HepG2 (cell line): ENCODE measurements around the gene BIK. TPM values are rescaled to one million over a fixed set of nuclear protein-coding genes. Genes with fewer than 3 reads are reported as not detected.

Experiments
- ATAC-seq: fragments of 200-7000 bp; cut with Tn5 transposase; 3 replicates; pipeline ENCODE4 v1.9.1; 2020; ENCODE audit warnings: mild to moderate bottlenecking, moderate library complexity
- BruUV-seq: library from RNA; stranded (reverse); fragments of 400-500 nt; replicated peaks from 2 replicates; lab custom pipeline; 2021; lab: Mats Ljungman, UMichigan
- CTCF ChIA-PET: fragments of 300-600 bp; formaldehyde crosslinking; extraction: SDS; loops from one replicate; lab custom pipeline; 2021; ENCODE audit warnings: low total read pairs, inconsistent platforms, low intra/inter-chr PET ratio; lab: Yijun Ruan, JAX
- POLR2A ChIA-PET: fragments of 350-600 bp; sonication (Branson Sonifier 250); formaldehyde crosslinking; loops from one replicate; lab custom pipeline; 2020; ENCODE audit warnings: antibody characterized with exemption, inconsistent platforms; lab: Yijun Ruan, JAX
- DNase-seq: peaks from one replicate; pipeline ENCODE4 v3.0.0-alpha.2; 2015; ENCODE audit warnings: low spot score
- FAIRE-seq: peaks from 3 replicates; lab custom pipeline; 2011; peaks lifted over from hg19 to GRCh38; lab: Jason Lieb, UNC
- H2AFZ ChIP-seq: one replicate; pipeline ENCODE4 v1.6.1; 2011; ENCODE audit warnings: low read length, inconsistent platforms
- H3K27ac ChIP-seq: fragments of 300-600 bp; 3 replicates; pipeline ENCODE4 v1.8.0; 2011; ENCODE audit warnings: mixed run types, mild to moderate bottlenecking, mixed read lengths, low read length, inconsistent platforms; ENCODE audit not compliant: insufficient read depth; ENCODE audit errors: extremely low read length
- H3K27me3 ChIP-seq, 2 experiments: fragments of 200-600 bp in 1 of 2; 2 replicates in 1 of 2; 3 replicates in 1 of 2; pipeline versions ENCODE4 v1.6.0 to v1.8.0; 2011; ENCODE audit warnings: low read length in 2 of 2, mild to moderate bottlenecking in 2 of 2, moderate library complexity in 2 of 2, inconsistent platforms in 1 of 2; ENCODE audit not compliant: insufficient read depth in 2 of 2, control insufficient read depth in 1 of 2
- H3K36me3 ChIP-seq, 2 experiments: fragments of 200-600 bp in 1 of 2; replicated peaks in 1 of 2; 2 replicates in 1 of 2; 3 replicates in 1 of 2; pipeline versions ENCODE4 v1.5.1 to v1.8.0; 2011; ENCODE audit warnings: low read length in 2 of 2, inconsistent platforms in 1 of 2; ENCODE audit not compliant: insufficient read depth in 2 of 2, control insufficient read depth in 1 of 2
- H3K4me1 ChIP-seq: 2 replicates; pipeline ENCODE4 v1.5.1; 2012; ENCODE audit warnings: low read length, inconsistent platforms; ENCODE audit not compliant: insufficient read depth
- H3K4me2 ChIP-seq: 2 replicates; pipeline ENCODE4 v1.6.0; 2011; ENCODE audit warnings: low read depth, low read length, inconsistent platforms
- H3K4me3 ChIP-seq, 3 experiments: fragments of 200-600 bp in 1 of 3; sonication (generic), shearing (Covaris generic) in 1 of 3; replicated peaks in 1 of 3; 2 replicates each; pipeline ENCODE4 v1.5.1; 2011 to 2016; ENCODE audit warnings: low read length in 3 of 3, inconsistent platforms in 2 of 3, low read depth in 2 of 3, mild to moderate bottlenecking in 2 of 3, control low read depth in 1 of 3, mixed read lengths in 1 of 3; ENCODE audit not compliant: insufficient read depth in 1 of 3
- H3K79me2 ChIP-seq: one replicate; pipeline ENCODE4 v1.6.1; 2011; ENCODE audit warnings: low read length, inconsistent platforms; ENCODE audit not compliant: insufficient read depth
- H3K9ac ChIP-seq: 2 replicates; pipeline ENCODE4 v1.6.0; 2011; ENCODE audit warnings: mild to moderate bottlenecking, low read depth, low read length, inconsistent platforms; ENCODE audit not compliant: insufficient read depth
- H3K9me3 ChIP-seq: 2 replicates; pipeline ENCODE4 v1.5.1; 2012; ENCODE audit warnings: mild to moderate bottlenecking, low read length
- H4K20me1 ChIP-seq: 2 replicates; pipeline ENCODE4 v1.6.0; 2011; ENCODE audit warnings: inconsistent platforms, mild to moderate bottlenecking, low read length, moderate library complexity; ENCODE audit not compliant: insufficient read depth
- CC2D1A ChIP-seq: sonication (generic); formaldehyde crosslinking; IDR thresholded peaks from 2 replicates; pipeline ENCODE4 v1.8.1; 2023; ENCODE audit warnings: mild to moderate bottlenecking, missing genetic modification reagents
- FOSL2 ChIP-seq: sonication (generic); formaldehyde crosslinking; IDR thresholded peaks from 2 replicates; pipeline ENCODE4 v1.4.0; 2020; ENCODE audit warnings: missing genetic modification reagents
- HNRNPL ChIP-seq: fragments of 200-400 bp; formaldehyde crosslinking; IDR thresholded peaks from 2 replicates; pipeline ENCODE4 v1.6.1; 2017; ENCODE audit warnings: mild to moderate bottlenecking, low read depth, low read length
- KDM2A ChIP-seq: sonication (generic); formaldehyde crosslinking; IDR thresholded peaks from 2 replicates; pipeline ENCODE4 v1.4.0; 2020; ENCODE audit warnings: low read depth, missing genetic modification reagents, borderline replicate concordance
- PAF1 ChIP-seq: IDR thresholded peaks from 2 replicates; pipeline ENCODE4 v1.6.1; 2016; ENCODE audit warnings: missing genetic modification reagents, missing compliant biosample characterization
- SAP130 ChIP-seq: IDR thresholded peaks from 2 replicates; pipeline ENCODE4 v1.6.1; 2016; ENCODE audit warnings: low read depth
- XRCC5 ChIP-seq: fragments of 200-400 bp; formaldehyde crosslinking; optimal IDR thresholded peaks from 2 replicates; pipeline ENCODE3; 2017; ENCODE audit warnings: mild to moderate bottlenecking, low read length
- ZNF317 ChIP-seq: sonication (generic); formaldehyde crosslinking; IDR thresholded peaks from 2 replicates; pipeline ENCODE4 v1.5.0; 2020; ENCODE audit warnings: mild to moderate bottlenecking, missing genetic modification reagents
- ZNF619 ChIP-seq: sonication (generic); formaldehyde crosslinking; IDR thresholded peaks from 2 replicates; pipeline ENCODE4 v1.4.0; 2020; ENCODE audit warnings: mild to moderate bottlenecking, missing genetic modification reagents
- ZNF772 ChIP-seq: sonication (generic); formaldehyde crosslinking; IDR thresholded peaks from 2 replicates; pipeline ENCODE4 v1.5.0; 2020; ENCODE audit warnings: mild to moderate bottlenecking, missing genetic modification reagents
- ZNF891 ChIP-seq: sonication (generic); formaldehyde crosslinking; IDR thresholded peaks from 2 replicates; pipeline ENCODE4 v1.5.0; 2020; ENCODE audit warnings: mild to moderate bottlenecking, missing genetic modification reagents
- WGBS: methylation state at CpG from one replicate; pipeline ENCODE4 v1.1.6; 2017; ENCODE audit warnings: low lambda C conversion rate; 5-methylcytosine and 5-hydroxymethylcytosine counted together
- in situ Hi-C: cut with HindIII; loops from 2 replicates; pipeline ENCODE4 v1.10.0; 2017; ENCODE audit warnings: low pct_unique_long_range_greater_than_20kb; ENCODE audit not compliant: extremely low pct_ligation_motif_present
- intact Hi-C: fragments of 100-400 bp; cut with micrococcal nuclease; formaldehyde crosslinking; loops from one replicate; pipeline ENCODE4 v1.10.0; 2022; ENCODE audit not compliant: unreplicated experiment
- polyA plus RNA-seq, 8 experiments: library from polyadenylated mRNA; depleted of rRNA in 3 of 8; stranded (reverse) in 7 of 8; unstranded in 1 of 8; fragments of >200 nt; fragmentation: Illumina TruSeq in 4 of 8; extraction: Trizol in 4 of 8; gene quantifications; 2 replicates each; pipeline versions ENCODE4 v1.2.1 to v1.2.3, GENCODE V29; 2011 to 2016; ENCODE audit warnings: low read depth in 4 of 8, missing spikeins in 1 of 8, mixed read lengths in 1 of 8; ENCODE audit not compliant: insufficient read depth in 1 of 8
- total RNA-seq, 5 experiments: library from RNA; depleted of rRNA; stranded (reverse); fragments of >200 nt; fragmentation: Illumina TruSeq; extraction: Trizol; gene quantifications; 2 replicates each; pipeline ENCODE4 v1.2.3, GENCODE V29; 2016; ENCODE audit warnings: low read depth in 1 of 5
- TF ChIP-seq, protein P1 (sequence below): sonication (generic); formaldehyde crosslinking; IDR thresholded peaks from 2 replicates; pipeline ENCODE4 v1.4.0; 2020; ENCODE audit warnings: mild to moderate bottlenecking, missing genetic modification reagents
- TF ChIP-seq, protein P2 (sequence below): sonication (generic); formaldehyde crosslinking; IDR thresholded peaks from 2 replicates; pipeline ENCODE4 v1.4.0; 2020; ENCODE audit warnings: missing genetic modification reagents

BIK gene
- total and polyA plus RNA-seq, 2 of the 13 experiments (the other 11 are each of a cell fraction or from before 2014, with no cell fraction given), result 0.54 to 0.80 TPM

DNA sequence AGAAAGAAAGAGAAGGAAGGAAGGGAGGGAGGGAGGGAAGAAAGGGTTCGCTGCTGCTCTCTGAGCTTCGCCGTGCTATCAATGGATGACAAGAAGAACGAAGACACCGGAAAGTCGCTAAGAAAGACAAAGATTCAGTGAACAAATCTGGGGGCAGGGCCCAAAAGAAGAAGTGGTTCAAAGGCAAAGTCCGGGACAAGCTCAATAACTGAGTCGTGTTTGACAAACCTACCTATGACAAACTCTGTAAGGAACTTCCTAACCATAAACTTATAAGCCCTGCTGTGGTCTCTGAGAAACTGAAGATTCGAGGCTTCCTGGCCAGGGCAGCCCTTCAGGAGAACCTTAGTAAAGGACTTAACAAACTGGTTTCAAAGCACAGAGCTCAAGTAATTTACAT, 18.5 kb upstream of the BIK start:
- WGBS, result 21% methylated on average over 9 of the region's 9 CpGs
- ChIA-PET POLR2A (interaction anchor here (1.0 to 1.2 kb wide), 2 partner anchors 12 to 99 kb away, joined by 3 to 4 read pairs; no protein-coding TSS in a partner anchor), CTCF (no interaction called here)
- DNase-seq (no peak), ATAC-seq (no peak), FAIRE-seq (no peak)
- in situ Hi-C loops (no loop called here), intact Hi-C loops (loop anchor here (5.0 kb wide), 2 partner anchors 35 to 470 kb away; no protein-coding TSS in a partner anchor)
- H4K20me1 ChIP-seq, result no peaks in the 10 kb centered on the region
- H3K27me3 ChIP-seq, result no peaks in the 10 kb centered on the region
- no peaks in the 10 kb centered on the region for H3K79me2 ChIP-seq
- TF ChIP-seq ZNF619 (CRISPR knock-in tag), result no peak
- no peak for TF ChIP-seq SAP130 (CRISPR knock-in tag)
- no peak for TF ChIP-seq ZNF891
- H3K27ac ChIP-seq, result no peak overlapping the region
- BruUV-seq, result no TSS peak
- H3K4me1 ChIP-seq, result peaks cover 41% of the 10 kb centered on the region
- no peak overlapping the region for H2AFZ ChIP-seq
- H3K4me2 ChIP-seq, result peak overlapping the region; percentile 27; the same call in 1 of the 2 replicates
- H3K36me3 ChIP-seq, result no peaks in the 10 kb centered on the region
- no peak overlapping the region for H3K4me3 ChIP-seq
- H3K9me3 ChIP-seq, result peaks cover 9% of the 10 kb centered on the region
- H3K9ac ChIP-seq, result no peak overlapping the region

DNA sequence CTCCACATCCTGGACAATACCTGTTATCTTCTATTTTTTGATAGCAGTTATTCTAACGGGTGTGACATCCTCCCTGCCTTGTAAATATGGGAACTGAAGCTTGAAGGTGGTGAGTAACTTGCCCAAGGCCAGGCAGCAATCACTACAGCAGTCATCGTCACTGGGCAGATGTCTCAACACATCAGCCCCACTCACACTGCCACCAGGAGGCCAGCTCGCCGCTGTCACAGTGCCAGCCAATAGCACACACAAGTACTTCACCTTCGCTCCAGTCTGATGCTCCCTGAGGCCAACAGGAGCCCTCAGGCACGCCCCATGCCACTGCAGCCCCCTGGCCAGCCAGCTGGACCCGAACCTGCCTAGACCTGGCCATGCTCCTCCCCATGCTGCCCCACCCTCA, 16.5 kb upstream of the BIK start:
- ATAC-seq, result peak; percentile 72
- 0% methylated on average over 5 of the region's 7 CpGs for WGBS
- in situ Hi-C loops (no loop called here), intact Hi-C loops (loop anchor here (5.0 kb wide), 2 partner anchors 33 to 472 kb away; no protein-coding TSS in a partner anchor)
- H3K4me2 ChIP-seq, result peak overlapping the region; percentile 1; the same call in 1 of the 2 replicates
- H3K27me3 ChIP-seq, result no peaks in the 10 kb centered on the region
- ChIA-PET POLR2A (interaction anchor here (0.9 to 1.8 kb wide), 3 partner anchors 10 to 276 kb away, joined by 3 to 6 read pairs (median 3); partner anchors contain the start of gene BIK), CTCF (no interaction called here)
- H4K20me1 ChIP-seq, result no peaks in the 10 kb centered on the region
- peak; percentile 32 for FAIRE-seq
- peaks cover 11% of the 10 kb centered on the region for H3K9me3 ChIP-seq
- H3K79me2 ChIP-seq, result no peaks in the 10 kb centered on the region
- H3K4me1 ChIP-seq, result peaks cover 41% of the 10 kb centered on the region
- peak; percentile 78 for DNase-seq
- H3K9ac ChIP-seq, result no peak overlapping the region
- H3K4me3 ChIP-seq, result no peak overlapping the region; a peak in 1 of 6 replicates
- H2AFZ ChIP-seq, result no peak overlapping the region
- no peaks in the 10 kb centered on the region for H3K36me3 ChIP-seq
- no peak overlapping the region for H3K27ac ChIP-seq
- BruUV-seq, result no TSS peak
- TF ChIP-seq PAF1 (CRISPR knock-in tag), result no peak
- TF ChIP-seq, protein P1, sequence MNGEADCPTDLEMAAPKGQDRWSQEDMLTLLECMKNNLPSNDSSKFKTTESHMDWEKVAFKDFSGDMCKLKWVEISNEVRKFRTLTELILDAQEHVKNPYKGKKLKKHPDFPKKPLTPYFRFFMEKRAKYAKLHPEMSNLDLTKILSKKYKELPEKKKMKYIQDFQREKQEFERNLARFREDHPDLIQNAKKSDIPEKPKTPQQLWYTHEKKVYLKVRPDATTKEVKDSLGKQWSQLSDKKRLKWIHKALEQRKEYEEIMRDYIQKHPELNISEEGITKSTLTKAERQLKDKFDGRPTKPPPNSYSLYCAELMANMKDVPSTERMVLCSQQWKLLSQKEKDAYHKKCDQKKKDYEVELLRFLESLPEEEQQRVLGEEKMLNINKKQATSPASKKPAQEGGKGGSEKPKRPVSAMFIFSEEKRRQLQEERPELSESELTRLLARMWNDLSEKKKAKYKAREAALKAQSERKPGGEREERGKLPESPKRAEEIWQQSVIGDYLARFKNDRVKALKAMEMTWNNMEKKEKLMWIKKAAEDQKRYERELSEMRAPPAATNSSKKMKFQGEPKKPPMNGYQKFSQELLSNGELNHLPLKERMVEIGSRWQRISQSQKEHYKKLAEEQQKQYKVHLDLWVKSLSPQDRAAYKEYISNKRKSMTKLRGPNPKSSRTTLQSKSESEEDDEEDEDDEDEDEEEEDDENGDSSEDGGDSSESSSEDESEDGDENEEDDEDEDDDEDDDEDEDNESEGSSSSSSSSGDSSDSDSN (CRISPR knock-in tag), result peak; percentile 44; the same call in 1 of the 2 replicates
- 0 out of 2 replicates have a peak, but pooled peaks have one; percentile 31 for TF ChIP-seq HNRNPL
- no peak for TF ChIP-seq ZNF772
- TF ChIP-seq KDM2A (CRISPR knock-in tag), result peak; percentile 23; the same call in 1 of the 2 replicates
- TF ChIP-seq XRCC5, result peak; percentile 44
- no peak for TF ChIP-seq CC2D1A (CRISPR knock-in tag)
- TF ChIP-seq, protein P2, sequence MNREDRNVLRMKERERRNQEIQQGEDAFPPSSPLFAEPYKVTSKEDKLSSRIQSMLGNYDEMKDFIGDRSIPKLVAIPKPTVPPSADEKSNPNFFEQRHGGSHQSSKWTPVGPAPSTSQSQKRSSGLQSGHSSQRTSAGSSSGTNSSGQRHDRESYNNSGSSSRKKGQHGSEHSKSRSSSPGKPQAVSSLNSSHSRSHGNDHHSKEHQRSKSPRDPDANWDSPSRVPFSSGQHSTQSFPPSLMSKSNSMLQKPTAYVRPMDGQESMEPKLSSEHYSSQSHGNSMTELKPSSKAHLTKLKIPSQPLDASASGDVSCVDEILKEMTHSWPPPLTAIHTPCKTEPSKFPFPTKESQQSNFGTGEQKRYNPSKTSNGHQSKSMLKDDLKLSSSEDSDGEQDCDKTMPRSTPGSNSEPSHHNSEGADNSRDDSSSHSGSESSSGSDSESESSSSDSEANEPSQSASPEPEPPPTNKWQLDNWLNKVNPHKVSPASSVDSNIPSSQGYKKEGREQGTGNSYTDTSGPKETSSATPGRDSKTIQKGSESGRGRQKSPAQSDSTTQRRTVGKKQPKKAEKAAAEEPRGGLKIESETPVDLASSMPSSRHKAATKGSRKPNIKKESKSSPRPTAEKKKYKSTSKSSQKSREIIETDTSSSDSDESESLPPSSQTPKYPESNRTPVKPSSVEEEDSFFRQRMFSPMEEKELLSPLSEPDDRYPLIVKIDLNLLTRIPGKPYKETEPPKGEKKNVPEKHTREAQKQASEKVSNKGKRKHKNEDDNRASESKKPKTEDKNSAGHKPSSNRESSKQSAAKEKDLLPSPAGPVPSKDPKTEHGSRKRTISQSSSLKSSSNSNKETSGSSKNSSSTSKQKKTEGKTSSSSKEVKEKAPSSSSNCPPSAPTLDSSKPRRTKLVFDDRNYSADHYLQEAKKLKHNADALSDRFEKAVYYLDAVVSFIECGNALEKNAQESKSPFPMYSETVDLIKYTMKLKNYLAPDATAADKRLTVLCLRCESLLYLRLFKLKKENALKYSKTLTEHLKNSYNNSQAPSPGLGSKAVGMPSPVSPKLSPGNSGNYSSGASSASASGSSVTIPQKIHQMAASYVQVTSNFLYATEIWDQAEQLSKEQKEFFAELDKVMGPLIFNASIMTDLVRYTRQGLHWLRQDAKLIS (CRISPR knock-in tag), result no peak
- TF ChIP-seq FOSL2 (CRISPR knock-in tag), result peak; percentile 50; the same call in 1 of the 2 replicates
- 0 out of 2 replicates have a peak, but pooled peaks have one; percentile 28 for TF ChIP-seq ZNF317
